ENCODE results near the gene PDE5A. TPM values are rescaled to one million over a fixed set of nuclear protein-coding genes. Genes with fewer than 3 reads are reported as not detected.

Gene PDE5A
- total RNA-seq, 1 donor from 2014 or later, result 27.1 TPM

GRCh38 chr4:119480331-119480730 lies 148.3 kb downstream of the PDE5A start:
- Mint-ChIP-seq H3K4me1 (no peaks in the 10 kb centered on the region), H3K9me3 (peaks cover 34% of the 10 kb centered on the region), H3K27ac (no peak overlapping the region), H3K36me3 (peaks cover 53% of the 10 kb centered on the region), H3K4me3 (no peak overlapping the region), H3K27me3 (ENCODE audit: low read depth) (no peaks in the 10 kb centered on the region)
- TF ChIP-seq CTCF (IDR thresholded peaks at IDR 0.05; ENCODE audit: unreplicated experiment), result no peak
- DNase-seq (ENCODE audit: low spot score in 2 of 2, unreplicated experiment in 2 of 2), result no peak

GRCh38 chr4:119479835-119480234 lies 148.8 kb downstream of the PDE5A start:
- peaks cover 49% of the 10 kb centered on the region for H3K36me3 Mint-ChIP-seq
- no peak for TF ChIP-seq CTCF (IDR thresholded peaks at IDR 0.05; ENCODE audit: unreplicated experiment)
- H3K27me3 Mint-ChIP-seq (ENCODE audit: low read depth), result no peaks in the 10 kb centered on the region
- DNase-seq (ENCODE audit: low spot score in 2 of 2, unreplicated experiment in 2 of 2), result no peak
- no peak overlapping the region for H3K4me3 Mint-ChIP-seq
- H3K9me3 Mint-ChIP-seq, result peaks cover 31% of the 10 kb centered on the region
- H3K27ac Mint-ChIP-seq, result no peak overlapping the region
- H3K4me1 Mint-ChIP-seq, result no peaks in the 10 kb centered on the region

- DNase-seq (ENCODE audit: low spot score in 2 of 2, unreplicated experiment in 2 of 2), result no peak
- peaks cover 44% of the 10 kb centered on the region for H3K36me3 Mint-ChIP-seq
Measured at GRCh38 chr4:119479180-119479808, 149.3 kb downstream of the PDE5A start.

GRCh38 chr4:119478446-119479179 lies 150.0 kb downstream of the PDE5A start:
- H3K27ac Mint-ChIP-seq, result no peak overlapping the region
- H3K9me3 Mint-ChIP-seq, result peaks cover 21% of the 10 kb centered on the region
- H3K4me3 Mint-ChIP-seq, result no peak overlapping the region
- H3K36me3 Mint-ChIP-seq, result peaks cover 39% of the 10 kb centered on the region
- DNase-seq (ENCODE audit: low spot score in 2 of 2, unreplicated experiment in 2 of 2), result no peak
- TF ChIP-seq CTCF (IDR thresholded peaks at IDR 0.05; ENCODE audit: unreplicated experiment), result no peak
- H3K27me3 Mint-ChIP-seq (ENCODE audit: low read depth), result no peaks in the 10 kb centered on the region
- no peaks in the 10 kb centered on the region for H3K4me1 Mint-ChIP-seq

More at GRCh38 chr4:119479180-119479808, 149.3 kb downstream of the PDE5A start:
- Mint-ChIP-seq H3K4me3 (no peak overlapping the region), H3K27me3 (ENCODE audit: low read depth) (no peaks in the 10 kb centered on the region), H3K27ac (no peak overlapping the region), H3K4me1 (no peaks in the 10 kb centered on the region), H3K9me3 (peaks cover 26% of the 10 kb centered on the region)
- TF ChIP-seq CTCF (IDR thresholded peaks at IDR 0.05; ENCODE audit: unreplicated experiment), result no peak

GRCh38 chr4:119477412-119478053 lies 151.1 kb downstream of the PDE5A start:
- DNase-seq (ENCODE audit: low spot score in 2 of 2, unreplicated experiment in 2 of 2), result no peak
- TF ChIP-seq CTCF (IDR thresholded peaks at IDR 0.05; ENCODE audit: unreplicated experiment), result no peak
- Mint-ChIP-seq H3K4me1 (no peaks in the 10 kb centered on the region), H3K9me3 (peaks cover 10% of the 10 kb centered on the region), H3K27me3 (ENCODE audit: low read depth) (no peaks in the 10 kb centered on the region), H3K36me3 (peaks cover 28% of the 10 kb centered on the region), H3K27ac (no peak overlapping the region), H3K4me3 (no peak overlapping the region)
